ENCODE data around the gene CTBS.

The CTBS gene

GRCh38 chr1:84582802-84583587 lies 8.8 kb upstream of the CTBS start:
- peaks cover 3% of the 10 kb centered on the region for H3K9me3 ChIP-seq (ENCODE audit: insufficient read depth, low read length, severe bottlenecking)
- no peak overlapping the region for H3K9ac ChIP-seq (ENCODE audit: low read depth, low read length)
- H3K27ac ChIP-seq (ENCODE audit: low read length) = no peak overlapping the region
- DNase-seq (no peak), ATAC-seq (ENCODE audit: insufficient read depth, low read depth) (no peak)
- no peak overlapping the region for H3K4me3 ChIP-seq (ENCODE audit: low read depth in 1 of 2, low read length in 2 of 2)
- no peaks in the 10 kb centered on the region for H4K20me1 ChIP-seq (ENCODE audit: insufficient read depth, low read length)
- H3K27me3 ChIP-seq (ENCODE audit: insufficient read depth, low read length, poor library complexity) = no peaks in the 10 kb centered on the region
- TF ChIP-seq EZH2 (IDR thresholded peaks at IDR 0.05; ENCODE audit: borderline replicate concordance, low read depth, low read length, severe bottlenecking) = no peak
- no peak for TF ChIP-seq CTCF (IDR thresholded peaks at IDR 0.05; ENCODE audit: borderline replicate concordance, extremely low read depth, low read length, poor library complexity, severe bottlenecking)
- no peaks in the 10 kb centered on the region for H3K36me3 ChIP-seq (ENCODE audit: insufficient read depth, low read length)
- no peak overlapping the region for H3K4me2 ChIP-seq (ENCODE audit: insufficient read depth, low read length)
- H2AFZ ChIP-seq (ENCODE audit: low read depth, low read length) = no peak overlapping the region
- H3K4me1 ChIP-seq (ENCODE audit: insufficient read depth, low read length) = no peaks in the 10 kb centered on the region
- H3K79me2 ChIP-seq (ENCODE audit: insufficient read depth, low read length) = no peaks in the 10 kb centered on the region

GRCh38 chr1:84581648-84582047 lies 7.4 kb upstream of the CTBS start:
- Histone ChIP-seq H3K79me2 (ENCODE audit: insufficient read depth, low read length) (no peaks in the 10 kb centered on the region), H4K20me1 (ENCODE audit: insufficient read depth, low read length) (no peaks in the 10 kb centered on the region), H3K27me3 (ENCODE audit: insufficient read depth, low read length, poor library complexity) (no peaks in the 10 kb centered on the region), H3K27ac (ENCODE audit: low read length) (no peak overlapping the region), H3K4me1 (ENCODE audit: insufficient read depth, low read length) (no peaks in the 10 kb centered on the region), H3K4me2 (ENCODE audit: insufficient read depth, low read length) (no peak overlapping the region), H3K9ac (ENCODE audit: low read depth, low read length) (no peak overlapping the region), H3K36me3 (ENCODE audit: insufficient read depth, low read length) (no peaks in the 10 kb centered on the region), H3K4me3 (ENCODE audit: low read depth in 1 of 2, low read length in 2 of 2) (no peak overlapping the region), H3K9me3 (ENCODE audit: insufficient read depth, low read length, severe bottlenecking) (peaks cover 3% of the 10 kb centered on the region), H2AFZ (ENCODE audit: low read depth, low read length) (no peak overlapping the region)
- TF ChIP-seq EZH2 (IDR thresholded peaks at IDR 0.05; ENCODE audit: borderline replicate concordance, low read depth, low read length, severe bottlenecking) = no peak
- no peak for TF ChIP-seq CTCF (IDR thresholded peaks at IDR 0.05; ENCODE audit: borderline replicate concordance, extremely low read depth, low read length, poor library complexity, severe bottlenecking)
- ATAC-seq (ENCODE audit: insufficient read depth, low read depth) (no peak), DNase-seq (no peak)

GRCh38 chr1:84574936-84575335 lies 696 bp upstream of the CTBS start:
- TF ChIP-seq CTCF (IDR thresholded peaks at IDR 0.05; ENCODE audit: borderline replicate concordance, extremely low read depth, low read length, poor library complexity, severe bottlenecking) (no peak), EZH2 (IDR thresholded peaks at IDR 0.05; ENCODE audit: borderline replicate concordance, low read depth, low read length, severe bottlenecking) (no peak)
- ATAC-seq (ENCODE audit: insufficient read depth, low read depth) (no peak), DNase-seq (no peak)
- H3K27ac ChIP-seq (ENCODE audit: low read length) = peak overlapping the region; percentile 30; the same call in 1 of the 2 replicates
- no peaks in the 10 kb centered on the region for H3K27me3 ChIP-seq (ENCODE audit: insufficient read depth, low read length, poor library complexity)
- H3K4me1 ChIP-seq (ENCODE audit: insufficient read depth, low read length) = peaks cover 28% of the 10 kb centered on the region
- 0 out of 2 replicates have a peak, but pooled peaks cover 3% of the 10 kb centered on the region for H3K36me3 ChIP-seq (ENCODE audit: insufficient read depth, low read length)
- peak overlapping the region; percentile 81 for H2AFZ ChIP-seq (ENCODE audit: low read depth, low read length)
- H3K4me2 ChIP-seq (ENCODE audit: insufficient read depth, low read length) = peak overlapping the region; percentile 75
- peaks cover 22% of the 10 kb centered on the region for H3K79me2 ChIP-seq (ENCODE audit: insufficient read depth, low read length)
- H4K20me1 ChIP-seq (ENCODE audit: insufficient read depth, low read length) = no peaks in the 10 kb centered on the region
- no peaks in the 10 kb centered on the region for H3K9me3 ChIP-seq (ENCODE audit: insufficient read depth, low read length, severe bottlenecking)
- peak overlapping the region; percentile 6 to 63; a peak in 3 of 4 replicates for H3K4me3 ChIP-seq (ENCODE audit: low read depth in 1 of 2, low read length in 2 of 2)
- H3K9ac ChIP-seq (ENCODE audit: low read depth, low read length) = peak overlapping the region; percentile 40

All from DND-41 (cell line).